ENCODE measurements around the gene BMERB1.

DNA sequence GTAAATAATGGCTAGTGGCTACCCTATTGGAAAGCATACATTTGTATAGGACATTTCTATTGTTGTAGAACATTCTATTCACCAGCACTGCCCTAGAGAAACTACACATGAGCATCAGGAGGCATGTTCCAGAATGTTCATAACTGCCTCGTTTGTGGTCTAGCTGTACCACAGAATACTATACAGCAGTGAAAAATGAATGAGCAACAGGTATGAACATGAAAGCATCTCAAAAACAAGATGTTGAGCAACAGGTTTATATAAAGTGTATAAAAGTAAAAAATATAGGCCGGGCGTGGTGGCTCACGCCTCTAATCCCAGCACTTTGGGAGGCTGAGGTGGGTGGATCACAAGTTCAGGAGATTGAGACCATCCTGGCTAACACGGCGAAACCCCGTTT lies 91.7 kb downstream of the BMERB1 start:
- TF ChIP-seq, protein P1, sequence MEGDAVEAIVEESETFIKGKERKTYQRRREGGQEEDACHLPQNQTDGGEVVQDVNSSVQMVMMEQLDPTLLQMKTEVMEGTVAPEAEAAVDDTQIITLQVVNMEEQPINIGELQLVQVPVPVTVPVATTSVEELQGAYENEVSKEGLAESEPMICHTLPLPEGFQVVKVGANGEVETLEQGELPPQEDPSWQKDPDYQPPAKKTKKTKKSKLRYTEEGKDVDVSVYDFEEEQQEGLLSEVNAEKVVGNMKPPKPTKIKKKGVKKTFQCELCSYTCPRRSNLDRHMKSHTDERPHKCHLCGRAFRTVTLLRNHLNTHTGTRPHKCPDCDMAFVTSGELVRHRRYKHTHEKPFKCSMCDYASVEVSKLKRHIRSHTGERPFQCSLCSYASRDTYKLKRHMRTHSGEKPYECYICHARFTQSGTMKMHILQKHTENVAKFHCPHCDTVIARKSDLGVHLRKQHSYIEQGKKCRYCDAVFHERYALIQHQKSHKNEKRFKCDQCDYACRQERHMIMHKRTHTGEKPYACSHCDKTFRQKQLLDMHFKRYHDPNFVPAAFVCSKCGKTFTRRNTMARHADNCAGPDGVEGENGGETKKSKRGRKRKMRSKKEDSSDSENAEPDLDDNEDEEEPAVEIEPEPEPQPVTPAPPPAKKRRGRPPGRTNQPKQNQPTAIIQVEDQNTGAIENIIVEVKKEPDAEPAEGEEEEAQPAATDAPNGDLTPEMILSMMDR (IDR thresholded peaks at IDR 0.05 in 8 of 11, conservative IDR thresholded peaks at IDR 0.05 in 3 of 11) = no peak
- no peak for TF ChIP-seq POLR2AphosphoS5 (IDR thresholded peaks at IDR 0.05)
- no peak for TF ChIP-seq POLR2A (IDR thresholded peaks at IDR 0.05)
